A172 (cell line): Measurements from ENCODE around the gene HOXA5. TPM values are rescaled to one million over a fixed set of nuclear protein-coding genes. Genes with fewer than 3 reads are reported as not detected.

Source experiments
- DNase-seq: peaks from one replicate; pipeline ENCODE4 v3.0.0-alpha.2; 2015; ENCODE audit warnings: low spot score
- total RNA-seq: library from RNA; depleted of rRNA; stranded (reverse); fragments of >200 nt; shearing (Covaris generic); gene quantifications from 2 replicates; pipeline ENCODE4 v1.2.3, GENCODE V29; 2014

HOXA5 gene
- total RNA-seq, 1 experiment from 2014 or later = 0.98 TPM

GRCh38 chr7:27122077-27122910 lies 21.2 kb downstream of the HOXA5 start:
- no peak for DNase-seq

- DNase-seq = no peak
Observed at GRCh38 chr7:27121684-27122076, 21.8 kb downstream of the HOXA5 start.

- no peak for DNase-seq
Observed at GRCh38 chr7:27119412-27119911, 24.0 kb downstream of the HOXA5 start.

GRCh38 chr7:27118580-27118979 lies 24.9 kb downstream of the HOXA5 start:
- DNase-seq = no peak

- no peak for DNase-seq
Observed at GRCh38 chr7:27117887-27118491, 25.5 kb downstream of the HOXA5 start.

- DNase-seq = no peak
Observed at GRCh38 chr7:27116962-27117886, 26.3 kb downstream of the HOXA5 start.

GRCh38 chr7:27116031-27116961 lies 27.2 kb downstream of the HOXA5 start:
- DNase-seq = no peak

GRCh38 chr7:27115221-27116026 lies 28.1 kb downstream of the HOXA5 start:
- DNase-seq = peak; percentile 77

- no peak for DNase-seq
Observed at GRCh38 chr7:27114881-27115220, 28.6 kb downstream of the HOXA5 start.

- peak; percentile 37 for DNase-seq
Observed at GRCh38 chr7:27113991-27114769, 29.3 kb downstream of the HOXA5 start.

GRCh38 chr7:27112955-27113949 lies 30.2 kb downstream of the HOXA5 start:
- DNase-seq = peak; percentile 81

GRCh38 chr7:27112361-27112760 lies 31.1 kb downstream of the HOXA5 start:
- no peak for DNase-seq

- DNase-seq = no peak
Observed at GRCh38 chr7:27111751-27112277, 31.7 kb downstream of the HOXA5 start.

GRCh38 chr7:27111042-27111750 lies 32.3 kb downstream of the HOXA5 start:
- peak; percentile 69 for DNase-seq

GRCh38 chr7:27110186-27111031 lies 33.1 kb downstream of the HOXA5 start:
- peak; percentile 85 for DNase-seq
